CD4-positive, alpha-beta T cell treated with Interleukin-15 for 4 hours (primary cell): ENCODE data around the gene ST3GAL5.
A peak's percentile ranks its signal among the peaks of the same experiment; 100 is the strongest.

Source experiments
- DNase-seq: peaks from one replicate; pipeline ENCODE4 v3.0.0-alpha.2; 2020; ENCODE audit warnings: low spot score

Gene ST3GAL5

DNA sequence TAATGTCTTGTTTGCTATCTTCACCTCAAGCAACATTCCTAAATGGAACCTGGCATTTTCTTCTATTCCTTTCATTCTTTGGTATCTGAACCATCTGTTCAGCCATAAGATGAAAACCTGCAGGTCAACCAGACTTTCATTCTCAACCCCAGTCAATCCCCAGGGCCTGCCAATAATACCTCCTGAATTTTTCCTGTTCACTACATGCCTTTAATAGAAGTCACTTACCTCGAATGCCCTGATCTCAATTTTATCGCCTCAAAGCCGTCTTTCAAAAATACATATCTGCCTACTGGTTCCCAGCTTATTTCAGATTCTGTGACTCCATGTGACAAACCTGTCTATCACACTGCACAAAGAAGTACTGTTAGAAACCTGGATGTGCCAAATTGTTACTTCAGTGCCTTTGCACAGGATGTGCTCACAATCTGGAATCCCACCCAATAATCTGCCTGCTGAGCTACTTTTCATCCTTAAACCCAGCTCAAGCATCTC lies 22.6 kb downstream of the ST3GAL5 start:
- DNase-seq: no peak

DNA sequence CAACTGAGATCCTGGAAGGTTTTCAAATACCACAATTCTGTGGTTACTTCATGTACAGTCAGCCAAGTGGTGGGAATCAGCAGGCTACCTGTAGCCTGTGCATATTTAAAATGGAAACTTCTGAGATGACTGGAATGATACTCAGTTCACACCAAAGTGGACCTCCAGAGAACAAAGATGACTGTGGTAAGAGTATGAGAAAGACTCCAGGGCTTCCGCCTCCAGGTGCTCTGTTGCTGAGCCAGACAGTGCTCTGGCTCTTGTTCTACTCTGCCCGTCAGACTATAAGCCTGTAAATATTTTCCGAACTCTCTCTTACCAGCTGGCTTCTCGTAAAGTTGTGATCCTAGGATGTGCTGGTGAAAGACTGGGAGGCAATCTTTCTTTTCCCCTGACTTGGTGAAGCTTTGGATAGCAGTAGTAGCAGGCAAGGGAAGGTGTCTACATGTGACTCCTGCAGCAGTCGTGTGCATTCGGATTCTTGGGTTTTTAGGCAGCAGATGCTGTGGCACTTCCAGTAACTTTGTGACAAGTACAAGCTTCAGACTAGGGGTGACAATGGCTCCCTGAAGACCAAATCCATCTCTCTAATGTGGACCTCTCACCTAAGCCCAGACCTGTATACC lies 23.1 kb downstream of the ST3GAL5 start:
- DNase-seq: no peak

DNA sequence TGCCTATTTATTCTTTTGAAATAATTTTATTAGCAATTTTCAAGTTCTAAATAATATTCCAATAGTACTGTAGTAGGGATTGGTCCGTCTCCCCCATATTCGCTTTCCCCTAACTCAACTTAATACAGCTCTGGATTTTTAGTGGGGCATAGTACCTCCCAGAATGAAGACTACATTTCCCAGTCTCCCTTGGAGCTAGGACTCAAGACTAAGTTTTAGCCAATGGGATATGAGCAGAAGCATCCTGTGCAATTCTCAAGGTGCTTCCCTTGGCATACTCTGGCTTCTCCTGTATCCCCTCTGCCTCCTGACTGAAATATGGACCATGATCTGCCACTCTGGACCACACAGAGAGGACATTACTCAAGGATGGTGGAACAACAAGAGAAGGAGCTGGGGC lies 24.1 kb downstream of the ST3GAL5 start:
- DNase-seq: no peak

DNA sequence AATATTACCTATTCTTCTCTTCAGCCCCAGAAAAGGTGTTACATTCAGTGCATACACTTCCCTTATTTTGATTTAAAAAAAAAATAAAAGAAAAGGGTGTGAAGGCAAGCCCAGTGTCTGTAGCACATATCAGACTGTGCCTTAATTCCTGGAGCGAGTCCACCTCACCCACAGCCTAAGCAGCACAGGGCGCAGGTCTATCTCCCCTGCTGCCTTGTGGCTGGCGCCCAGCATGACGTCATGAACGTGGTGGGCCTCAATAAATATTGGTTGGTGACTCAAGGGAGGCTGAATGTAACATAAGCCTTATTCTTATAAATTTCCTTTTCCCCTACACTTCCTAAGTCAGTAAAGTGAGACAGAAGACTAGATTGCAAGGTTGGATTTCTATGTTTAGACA lies 26.4 kb downstream of the ST3GAL5 start:
- DNase-seq: peak; percentile 60

DNA sequence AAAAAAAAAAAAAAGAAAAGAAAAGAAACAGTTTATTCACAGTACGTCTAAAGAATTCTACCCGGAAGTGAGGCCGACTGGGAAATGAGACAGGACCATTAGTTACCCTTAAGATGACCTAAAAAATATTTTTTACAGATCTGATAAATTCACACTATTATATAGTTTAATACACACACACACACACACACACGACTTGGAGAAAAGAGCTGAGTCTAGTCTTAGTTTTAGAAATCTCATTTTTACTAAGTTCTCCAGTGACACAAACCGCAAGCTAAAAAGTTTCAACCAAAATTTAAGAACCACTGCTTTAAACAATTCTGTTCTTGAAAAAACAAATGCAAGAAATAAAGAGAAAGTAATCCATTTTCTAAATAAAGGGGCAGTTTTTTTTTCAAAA lies 27.1 kb downstream of the ST3GAL5 start:
- no peak for DNase-seq

DNA sequence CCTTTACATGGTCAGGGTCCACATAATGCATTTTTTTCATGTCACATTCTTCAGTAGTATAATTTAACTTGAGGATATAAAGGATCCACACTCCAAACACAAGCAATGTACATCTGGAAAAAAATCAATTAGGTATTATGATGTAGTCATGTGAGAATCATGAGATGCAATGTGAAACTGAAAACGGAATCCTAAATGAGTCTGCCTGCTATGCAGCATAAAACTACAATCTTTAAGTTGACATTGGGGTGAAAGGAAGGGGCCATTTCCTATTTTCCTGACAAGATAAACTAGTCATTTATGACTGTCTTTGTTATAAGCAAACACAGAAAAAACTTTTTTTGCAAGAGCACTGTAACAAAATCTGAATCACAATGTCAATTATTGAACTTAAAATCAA lies 27.6 kb downstream of the ST3GAL5 start:
- peak; percentile 33 for DNase-seq

DNA sequence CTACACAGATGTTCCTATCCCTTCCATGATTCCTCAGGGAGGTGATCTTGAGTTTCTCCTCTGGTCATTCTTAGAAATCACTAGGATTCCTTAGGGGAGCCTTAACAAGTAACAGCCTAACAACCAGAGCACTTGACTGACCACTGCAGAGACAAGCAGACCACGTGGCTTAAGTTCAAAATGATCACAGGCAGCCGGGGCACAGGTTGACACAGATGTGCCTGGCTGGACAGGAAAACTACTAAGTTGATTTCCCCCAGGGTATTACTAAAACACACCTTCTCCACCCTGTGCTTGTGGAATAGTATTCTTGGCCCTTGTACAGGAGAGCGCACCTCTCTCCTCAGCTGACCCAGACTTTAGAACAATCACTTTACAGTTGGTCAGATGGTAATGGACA lies 29.9 kb downstream of the ST3GAL5 start:
- no peak for DNase-seq

DNA sequence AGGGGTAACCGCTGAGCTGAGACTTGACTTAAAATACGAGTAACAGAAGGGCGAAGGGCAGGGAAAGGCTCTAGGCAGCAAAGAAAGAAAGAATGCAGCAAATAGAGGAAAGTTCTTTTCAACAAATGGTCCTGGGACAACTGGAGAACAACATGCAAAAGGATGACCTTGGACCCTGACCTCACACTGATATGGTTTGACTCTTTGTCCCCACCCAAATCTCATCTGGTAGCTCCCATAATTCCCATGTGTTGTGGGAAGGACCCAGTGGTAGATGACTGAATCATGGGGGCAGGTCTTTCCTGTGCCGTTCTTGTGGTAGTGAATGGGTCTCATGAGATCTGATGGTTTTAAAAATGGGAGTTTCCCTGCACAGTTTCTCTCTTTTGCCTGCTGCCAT lies 33.9 kb downstream of the ST3GAL5 start:
- DNase-seq: no peak

DNA sequence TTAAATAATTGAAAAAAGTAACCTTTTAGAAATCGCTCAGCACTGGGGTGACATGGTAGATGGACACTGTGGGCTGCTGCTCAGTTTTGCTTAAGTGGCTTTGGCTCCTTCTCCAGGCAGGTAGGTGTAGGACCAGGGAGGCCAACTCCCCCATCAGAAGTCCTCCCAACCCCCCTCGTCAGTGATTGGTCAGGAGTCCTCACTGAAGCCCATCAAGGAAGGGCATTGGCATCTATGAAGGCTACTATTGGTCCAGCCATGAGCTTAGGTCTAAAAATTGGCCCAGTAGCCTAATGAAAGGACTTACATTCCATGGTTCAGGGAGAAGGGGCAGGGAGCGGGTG lies 34.7 kb downstream of the ST3GAL5 start:
- no peak for DNase-seq

DNA sequence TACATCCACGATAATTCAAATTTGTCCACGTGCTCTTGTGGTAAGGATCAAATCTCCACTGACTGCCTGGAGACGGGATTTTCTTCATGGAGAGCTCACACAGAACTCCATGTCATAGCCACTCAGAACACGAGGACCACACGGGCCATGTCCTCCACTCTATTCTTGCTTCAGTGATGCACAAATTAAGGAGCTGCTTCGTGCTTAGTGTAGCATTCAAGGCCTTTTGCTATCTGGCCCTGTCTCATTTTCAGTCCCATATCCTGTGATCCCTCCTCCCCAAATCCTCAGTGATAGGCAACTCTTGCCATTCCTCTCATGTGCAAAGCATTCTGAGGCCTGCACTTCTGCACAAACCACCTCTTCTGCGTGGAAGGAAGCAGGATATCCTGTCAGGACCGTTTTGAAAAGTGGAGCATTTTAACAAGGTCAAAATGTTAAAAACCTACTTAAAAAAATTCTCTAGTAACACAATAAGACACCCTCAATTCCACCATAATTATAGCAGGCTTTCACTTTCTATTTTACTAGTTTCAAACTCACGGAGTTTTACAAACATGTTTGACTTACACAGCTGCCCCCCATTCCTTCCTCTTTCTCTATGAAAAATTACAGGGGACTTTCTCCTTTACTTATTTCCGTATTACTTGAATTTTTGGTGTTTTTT lies 35.2 kb downstream of the ST3GAL5 start:
- DNase-seq: peak; percentile 40

DNA sequence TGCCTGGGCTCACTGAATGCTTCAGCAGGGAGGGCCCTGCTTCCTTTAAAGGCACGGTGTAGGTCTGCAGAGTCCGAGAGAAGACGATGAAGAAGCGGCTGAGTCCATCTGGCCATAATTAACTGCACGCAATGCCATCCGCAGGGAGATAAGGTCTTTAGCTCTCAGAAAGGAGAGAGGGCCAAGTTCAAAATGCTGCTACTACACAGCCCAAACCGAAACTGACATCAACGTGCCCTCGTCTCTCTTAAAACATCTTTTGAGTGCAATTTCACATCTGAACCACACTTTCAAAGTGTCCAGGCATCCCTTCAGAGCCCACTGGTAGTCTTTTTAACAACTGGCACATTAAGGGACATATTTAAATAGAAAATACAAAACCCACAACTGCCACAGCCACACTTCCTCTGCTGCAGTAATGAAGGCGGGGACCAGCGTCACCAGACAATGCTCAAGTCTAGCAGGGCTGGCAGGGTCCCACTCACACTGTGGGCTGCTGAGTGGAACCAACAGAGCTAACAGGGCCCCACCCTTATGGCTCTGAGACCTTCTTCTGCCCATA lies 35.8 kb downstream of the ST3GAL5 start:
- DNase-seq: peak; percentile 81

DNA sequence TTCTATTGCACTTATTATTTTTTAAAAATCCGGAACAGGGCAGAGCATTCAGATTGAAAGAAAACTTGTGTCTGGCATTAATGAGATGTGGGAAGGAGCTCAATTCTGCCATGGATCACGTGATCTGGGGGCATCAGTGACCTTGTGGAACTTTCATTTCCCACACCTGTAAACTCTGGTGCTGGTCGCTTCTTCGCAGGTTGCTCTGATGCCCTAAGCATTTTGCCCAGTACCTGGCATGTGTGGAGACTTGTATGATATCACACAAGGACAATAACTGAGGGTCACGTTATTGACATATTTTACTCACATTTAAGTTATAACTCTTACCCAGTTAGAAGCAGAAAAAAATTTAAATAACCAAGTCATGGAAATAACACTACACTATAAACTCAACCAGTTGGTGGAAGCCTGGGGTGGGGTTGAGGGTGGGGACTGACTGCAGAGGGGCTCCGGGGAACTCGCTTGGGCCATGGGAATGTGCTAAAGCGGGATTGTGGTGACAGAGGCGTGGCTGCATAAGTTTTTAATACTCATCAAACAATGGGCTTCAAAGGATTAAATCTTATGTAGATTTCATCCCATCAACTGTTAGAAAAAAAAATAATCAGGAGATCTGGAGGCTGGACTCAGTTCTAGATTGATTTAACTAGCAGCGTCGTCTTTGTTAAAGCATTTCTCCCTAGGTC lies 36.5 kb downstream of the ST3GAL5 start:
- DNase-seq: no peak

DNA sequence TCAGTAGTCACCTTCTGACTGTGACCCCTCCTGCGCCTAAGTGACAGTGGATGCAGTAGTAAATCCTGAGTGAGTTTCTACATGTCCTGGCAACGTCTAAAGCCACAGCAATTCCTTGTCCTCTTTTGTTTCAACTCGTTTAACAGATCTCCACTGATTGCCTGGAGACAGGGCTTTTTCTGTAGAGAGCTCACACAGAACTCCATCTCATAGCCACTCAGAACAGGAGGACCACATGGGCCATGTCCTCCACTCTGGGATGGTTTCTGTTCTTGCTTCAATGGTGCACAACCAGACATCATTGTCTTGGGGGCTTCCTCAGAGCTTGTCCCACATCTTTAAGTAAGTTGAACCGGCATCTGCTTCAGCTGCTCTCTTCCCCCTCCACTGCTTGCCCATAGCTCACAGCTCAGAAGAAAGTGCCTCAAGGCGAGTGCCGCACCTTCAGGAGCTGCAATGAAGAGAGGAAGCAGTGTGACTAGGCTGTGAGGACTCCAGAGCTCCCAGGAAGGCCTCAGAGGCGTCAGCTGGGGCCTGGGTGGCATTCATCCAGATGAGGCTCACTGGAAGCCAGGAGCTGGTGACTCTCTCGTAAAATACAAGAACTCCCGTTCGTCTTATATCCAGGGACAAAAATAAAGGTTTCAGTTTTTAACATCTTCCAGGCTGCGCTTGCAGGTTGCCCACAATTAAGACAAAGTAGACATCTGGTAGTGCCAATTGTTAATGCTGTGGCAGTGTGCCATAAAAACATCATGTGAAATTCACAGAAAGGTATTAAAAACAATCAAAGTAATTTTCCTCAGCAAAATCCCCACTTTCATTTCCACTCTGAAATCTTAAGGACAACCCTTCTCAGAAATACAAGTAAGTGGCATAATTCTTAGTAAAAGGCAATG lies 37.3 kb downstream of the ST3GAL5 start:
- peak; percentile 64 for DNase-seq

DNA sequence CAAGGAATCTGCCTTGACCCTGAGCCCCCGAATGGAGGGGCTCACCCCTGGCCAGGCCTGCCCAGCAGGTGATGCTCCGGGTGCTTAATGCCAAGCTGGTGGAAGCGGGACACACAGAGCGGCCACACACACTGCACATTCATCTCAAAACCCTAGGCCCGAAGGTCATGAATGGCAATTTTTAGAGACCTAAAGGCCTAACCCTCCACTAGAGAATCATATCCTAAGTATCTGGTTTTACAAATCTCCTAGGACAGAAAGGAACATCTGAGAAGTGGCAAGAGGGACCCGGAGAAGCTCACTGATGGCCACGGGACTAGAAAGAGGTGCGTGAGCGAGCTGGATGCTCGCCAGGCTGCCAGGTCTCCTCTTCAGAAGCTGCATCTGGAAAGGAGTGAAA lies 38.3 kb downstream of the ST3GAL5 start:
- no peak for DNase-seq

DNA sequence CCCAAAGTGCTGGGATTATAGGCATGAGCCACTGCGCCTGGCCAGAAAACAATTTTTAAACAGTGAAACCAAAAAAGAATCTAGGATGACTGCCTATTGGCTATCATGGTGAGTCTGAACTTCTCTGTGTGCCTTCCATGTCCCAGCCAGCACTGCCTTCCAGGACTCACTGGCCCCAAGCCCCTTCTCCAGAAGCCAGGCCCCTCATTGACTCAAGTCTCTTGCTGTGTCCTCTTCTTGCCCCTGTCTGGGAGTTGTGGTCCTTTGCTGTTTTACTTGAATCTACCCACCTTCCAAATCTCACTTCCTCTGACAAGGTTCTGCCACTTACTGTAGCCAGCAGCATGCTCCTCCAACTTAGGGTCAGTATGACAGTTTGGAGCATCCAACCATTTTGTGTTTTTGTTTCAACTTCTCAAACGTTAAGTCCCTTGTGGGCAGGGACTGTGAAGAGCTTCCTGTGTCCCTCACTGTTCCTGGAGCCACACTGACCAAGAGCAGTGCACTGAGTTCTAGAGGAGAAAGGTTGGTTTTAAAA lies 41.7 kb downstream of the ST3GAL5 start:
- DNase-seq: no peak

DNA sequence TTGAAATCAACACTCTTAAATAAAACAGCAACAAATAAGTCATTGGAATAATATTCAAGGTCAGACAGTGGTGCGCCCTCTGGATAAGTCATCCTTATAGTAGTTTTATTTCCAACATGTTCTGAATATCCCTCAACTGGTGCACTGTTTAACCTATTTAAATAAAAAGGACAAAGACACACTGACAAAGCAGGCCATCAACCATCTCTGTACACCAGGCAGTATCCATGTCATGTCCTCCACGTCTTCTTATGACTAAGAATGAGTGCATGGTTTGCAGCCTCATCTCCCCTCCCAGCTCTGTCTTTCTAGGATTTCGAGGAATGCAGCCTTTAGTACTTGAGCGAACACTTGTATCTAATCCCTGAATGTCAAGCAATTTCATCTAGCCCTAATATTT lies 42.4 kb downstream of the ST3GAL5 start:
- no peak for DNase-seq

DNA sequence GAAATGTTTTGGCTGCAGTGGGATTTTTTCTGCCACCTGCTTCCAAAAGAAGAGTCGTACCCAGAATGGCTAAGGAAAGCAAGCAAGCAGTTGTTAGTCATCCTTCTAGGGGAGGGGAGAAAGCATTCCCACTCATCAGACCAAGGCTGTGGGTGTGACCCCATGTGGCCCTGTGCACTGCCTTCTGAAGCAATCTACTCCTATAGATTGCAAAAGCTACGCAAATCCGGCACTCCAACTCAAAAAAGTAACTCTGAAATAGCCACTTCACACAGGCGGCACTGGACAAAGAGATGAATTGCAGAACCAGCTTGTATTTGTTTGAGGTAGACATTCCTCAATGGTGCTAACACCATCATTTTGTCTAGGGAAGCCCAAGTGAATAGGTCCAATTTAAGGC lies 44.3 kb downstream of the ST3GAL5 start:
- DNase-seq: no peak

DNA sequence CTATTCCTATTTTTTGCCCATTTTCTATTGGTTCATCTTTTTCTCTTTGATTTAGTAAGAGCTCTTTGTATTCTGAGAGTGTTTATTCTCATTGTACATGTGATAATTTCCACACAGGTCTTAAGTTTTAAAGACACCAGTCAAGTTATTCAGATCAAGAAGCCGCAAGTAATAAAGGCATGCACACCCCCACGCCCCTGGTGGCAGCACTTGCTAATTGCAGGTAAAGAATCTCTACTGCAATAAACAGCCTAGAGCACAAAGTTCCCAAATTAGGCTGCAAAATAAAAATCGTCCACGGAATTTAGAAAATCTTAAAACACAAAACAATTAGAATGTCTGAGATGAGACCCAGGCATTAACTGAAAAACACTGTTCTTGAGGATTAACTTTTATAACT lies 45.2 kb downstream of the ST3GAL5 start:
- DNase-seq: no peak

DNA sequence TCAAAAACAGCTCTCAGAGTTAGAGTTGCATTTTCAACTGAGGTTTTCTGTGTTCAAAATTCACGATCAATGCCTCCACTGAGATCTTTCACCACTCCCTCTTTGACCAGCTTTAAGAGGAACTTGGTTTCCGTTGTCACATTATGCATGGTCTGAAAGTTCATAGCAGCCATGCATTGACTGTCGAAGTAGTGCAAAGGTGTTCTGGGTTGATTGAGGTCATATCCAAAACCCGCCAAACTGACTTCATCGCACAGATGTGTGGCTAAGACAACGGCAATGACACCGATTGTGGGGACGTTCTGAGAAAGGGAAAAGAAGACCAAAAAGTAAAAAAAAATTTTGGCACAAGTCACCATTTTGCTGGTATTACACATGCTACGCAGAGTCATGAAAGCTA lies 48.7 kb downstream of the ST3GAL5 start:
- no peak for DNase-seq

DNA sequence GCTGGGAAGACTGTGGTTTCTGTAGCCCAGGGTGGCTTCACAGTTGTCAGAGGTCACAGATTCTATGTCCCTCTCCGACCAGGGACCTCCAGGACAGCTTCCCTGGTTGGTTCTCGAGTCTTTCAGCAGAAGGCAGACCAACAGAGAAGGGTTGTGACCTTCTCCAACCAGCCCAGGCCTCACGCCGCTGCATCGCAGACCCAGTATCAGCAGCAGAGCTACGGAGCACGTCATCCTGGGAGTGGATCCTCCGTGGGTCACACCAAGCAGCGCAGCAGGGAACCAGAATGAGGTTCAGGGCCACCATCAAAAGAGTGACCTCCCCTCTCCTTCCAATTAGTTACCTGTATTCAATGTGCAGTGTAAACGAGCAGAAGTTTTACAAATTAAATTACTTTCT lies 49.3 kb downstream of the ST3GAL5 start:
- DNase-seq: no peak

DNA sequence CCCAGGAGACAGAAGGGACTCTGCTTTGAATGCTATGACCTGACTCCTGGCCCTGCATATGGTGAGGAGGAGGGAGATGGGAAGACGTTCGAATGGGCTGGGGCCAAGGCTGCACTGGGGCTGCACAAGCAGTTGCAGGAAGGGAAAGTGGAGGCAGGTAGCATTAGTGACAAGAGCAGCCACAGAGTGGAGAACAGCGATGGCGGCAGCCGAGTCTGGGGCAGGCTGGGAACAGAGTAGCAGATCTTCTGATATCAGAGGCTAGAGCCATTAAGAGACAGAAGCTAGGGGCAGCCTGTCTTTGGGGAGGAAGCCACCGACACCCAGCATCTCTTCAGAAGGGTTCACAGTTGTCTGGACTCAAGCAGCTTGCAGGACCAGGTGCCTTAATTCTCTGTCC lies 50.1 kb downstream of the ST3GAL5 start:
- no peak for DNase-seq

DNA sequence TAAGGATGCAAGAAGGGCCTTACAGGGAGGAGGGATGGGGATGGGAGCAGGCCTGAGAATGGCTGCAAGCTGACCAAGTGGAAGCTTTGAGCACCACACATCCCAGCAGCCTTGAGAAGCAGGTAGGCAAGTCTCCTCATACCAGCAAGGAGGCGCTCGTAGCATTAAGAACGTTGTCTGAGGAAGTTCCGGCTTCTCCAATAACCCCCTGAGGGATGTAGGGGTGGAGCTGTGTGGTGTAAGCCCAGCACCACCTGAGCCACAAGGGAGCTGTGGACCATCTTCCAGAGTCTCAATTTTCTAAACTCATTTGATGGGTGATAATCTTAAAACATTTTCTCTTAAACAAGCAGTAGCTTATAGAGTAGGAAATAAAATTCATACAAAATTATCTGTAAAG lies 50.6 kb downstream of the ST3GAL5 start:
- DNase-seq: no peak
